Gastrocnemius medialis (tissue), 4 donors: ENCODE measurements around the gene SCGB1A1.
"Not testable (repeated sequence)": the region's sequence is repeated elsewhere in the genome, so short reads cannot be mapped to it uniquely, and the experiment has no call there.

Experiments
- POLR2A ChIP-seq, 2 donors: fragments of 450-650 bp; IDR thresholded peaks; one replicate each; pipeline ENCODE4 v1.6.1; 2017; ENCODE audit warnings: antibody characterized with exemption in 2 of 2, mild to moderate bottlenecking in 2 of 2, moderate library complexity in 2 of 2
- TF ChIP-seq, protein P1 (sequence below), 5 experiments: fragments of 450-650 bp in 3 of 5; fragments of 200-600 bp in 2 of 5; sonication (generic) in 2 of 5; IDR thresholded peaks in 4 of 5; conservative IDR thresholded peaks in 1 of 5; 1 replicate in 4 of 5; 2 replicates in 1 of 5; pipeline ENCODE4 v1.5.1; 2016 to 2019; ENCODE audit warnings: antibody characterized with exemption in 5 of 5, mild to moderate bottlenecking in 3 of 5, moderate library complexity in 3 of 5

DNA sequence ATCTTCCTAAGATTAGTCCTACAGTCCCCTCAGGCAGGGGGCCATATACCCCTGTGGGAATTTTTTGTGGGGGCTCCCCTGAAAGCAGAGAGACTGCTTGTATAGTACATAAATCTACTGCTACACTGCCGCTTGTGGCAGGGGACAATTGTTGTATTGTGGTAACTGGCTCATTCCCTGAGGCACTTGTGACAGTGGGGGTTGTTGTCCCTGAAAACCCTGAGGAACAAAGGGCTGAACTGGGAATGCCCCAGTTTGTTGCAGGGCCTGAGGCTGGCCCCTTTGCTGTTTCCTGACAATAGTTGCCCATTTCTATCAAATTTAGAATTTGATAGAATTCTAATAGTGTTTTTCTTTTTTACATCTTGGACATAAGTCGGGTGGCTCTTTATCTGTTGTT is 39.2 kb upstream of the SCGB1A1 start:
- TF ChIP-seq, protein P1, sequence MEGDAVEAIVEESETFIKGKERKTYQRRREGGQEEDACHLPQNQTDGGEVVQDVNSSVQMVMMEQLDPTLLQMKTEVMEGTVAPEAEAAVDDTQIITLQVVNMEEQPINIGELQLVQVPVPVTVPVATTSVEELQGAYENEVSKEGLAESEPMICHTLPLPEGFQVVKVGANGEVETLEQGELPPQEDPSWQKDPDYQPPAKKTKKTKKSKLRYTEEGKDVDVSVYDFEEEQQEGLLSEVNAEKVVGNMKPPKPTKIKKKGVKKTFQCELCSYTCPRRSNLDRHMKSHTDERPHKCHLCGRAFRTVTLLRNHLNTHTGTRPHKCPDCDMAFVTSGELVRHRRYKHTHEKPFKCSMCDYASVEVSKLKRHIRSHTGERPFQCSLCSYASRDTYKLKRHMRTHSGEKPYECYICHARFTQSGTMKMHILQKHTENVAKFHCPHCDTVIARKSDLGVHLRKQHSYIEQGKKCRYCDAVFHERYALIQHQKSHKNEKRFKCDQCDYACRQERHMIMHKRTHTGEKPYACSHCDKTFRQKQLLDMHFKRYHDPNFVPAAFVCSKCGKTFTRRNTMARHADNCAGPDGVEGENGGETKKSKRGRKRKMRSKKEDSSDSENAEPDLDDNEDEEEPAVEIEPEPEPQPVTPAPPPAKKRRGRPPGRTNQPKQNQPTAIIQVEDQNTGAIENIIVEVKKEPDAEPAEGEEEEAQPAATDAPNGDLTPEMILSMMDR (IDR thresholded peaks at IDR 0.05 in 4 of 5, conservative IDR thresholded peaks at IDR 0.05 in 1 of 5), result not testable (repeated sequence)
- TF ChIP-seq POLR2A (IDR thresholded peaks at IDR 0.05), result not testable (repeated sequence)
